ENCODE results near the gene CCNF.

DNA sequence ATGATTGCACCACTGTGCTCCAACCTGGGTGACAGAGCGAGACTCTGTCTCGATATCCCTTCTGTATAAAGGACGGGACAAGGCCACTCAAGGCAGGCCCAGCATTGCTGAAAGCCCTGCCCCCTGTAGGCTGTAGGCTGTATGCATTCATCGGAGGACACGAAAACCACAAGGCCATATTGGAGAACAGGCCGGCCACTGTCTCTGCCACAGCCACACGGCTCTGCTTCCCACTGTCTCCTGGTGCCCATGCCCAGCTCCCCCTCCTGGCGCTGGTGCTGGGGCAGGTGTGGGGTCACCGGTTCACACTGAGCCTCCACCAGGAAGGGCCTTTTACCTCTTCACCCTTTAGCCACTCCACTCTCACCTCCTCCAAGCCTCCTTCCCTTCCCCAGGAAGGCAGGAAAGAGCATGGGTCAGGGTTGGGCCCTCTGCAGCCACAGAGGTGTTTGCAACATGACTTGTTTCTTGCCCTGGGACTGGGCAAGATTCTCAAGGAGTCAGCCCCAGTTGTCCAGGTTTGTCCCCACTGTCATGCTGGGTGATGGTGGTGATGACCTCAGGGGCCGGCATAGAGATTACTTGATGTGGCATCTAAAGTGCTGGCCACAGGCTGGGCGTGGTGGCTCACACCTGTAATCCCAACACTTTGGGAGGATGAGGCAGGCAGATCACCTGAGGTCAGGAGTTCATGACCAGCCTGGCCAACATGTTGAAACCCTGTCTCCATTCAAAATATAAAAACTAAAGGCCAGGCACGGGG, 36.6 kb downstream of the CCNF start:
- TF ChIP-seq, protein P1, sequence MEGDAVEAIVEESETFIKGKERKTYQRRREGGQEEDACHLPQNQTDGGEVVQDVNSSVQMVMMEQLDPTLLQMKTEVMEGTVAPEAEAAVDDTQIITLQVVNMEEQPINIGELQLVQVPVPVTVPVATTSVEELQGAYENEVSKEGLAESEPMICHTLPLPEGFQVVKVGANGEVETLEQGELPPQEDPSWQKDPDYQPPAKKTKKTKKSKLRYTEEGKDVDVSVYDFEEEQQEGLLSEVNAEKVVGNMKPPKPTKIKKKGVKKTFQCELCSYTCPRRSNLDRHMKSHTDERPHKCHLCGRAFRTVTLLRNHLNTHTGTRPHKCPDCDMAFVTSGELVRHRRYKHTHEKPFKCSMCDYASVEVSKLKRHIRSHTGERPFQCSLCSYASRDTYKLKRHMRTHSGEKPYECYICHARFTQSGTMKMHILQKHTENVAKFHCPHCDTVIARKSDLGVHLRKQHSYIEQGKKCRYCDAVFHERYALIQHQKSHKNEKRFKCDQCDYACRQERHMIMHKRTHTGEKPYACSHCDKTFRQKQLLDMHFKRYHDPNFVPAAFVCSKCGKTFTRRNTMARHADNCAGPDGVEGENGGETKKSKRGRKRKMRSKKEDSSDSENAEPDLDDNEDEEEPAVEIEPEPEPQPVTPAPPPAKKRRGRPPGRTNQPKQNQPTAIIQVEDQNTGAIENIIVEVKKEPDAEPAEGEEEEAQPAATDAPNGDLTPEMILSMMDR (optimal IDR thresholded peaks at IDR 0.05 in 1 of 3, IDR thresholded peaks at IDR 0.05 in 1 of 3, conservative IDR thresholded peaks at IDR 0.05 in 1 of 3; ENCODE audit: extremely low read depth in 1 of 3, insufficient read depth in 2 of 3, low read length in 3 of 3), result peak; percentile 10 to 39 (median 24)
- TF ChIP-seq EZH2 (IDR thresholded peaks at IDR 0.05; ENCODE audit: low read length), result no peak

All from keratinocyte (primary cell).